Panc1 (cell line): Measurements from ENCODE around the gene CACNA1D.

Source experiments
- POLR2AphosphoS5 ChIP-seq: IDR thresholded peaks from 2 replicates; pipeline ENCODE4 v1.6.1; 2012; ENCODE audit warnings: mild to moderate bottlenecking, low read depth, low read length, moderate library complexity
- TF ChIP-seq, protein P1 (sequence below): fragments of 450-650 bp; IDR thresholded peaks from 2 replicates; pipeline ENCODE4 v1.5.1; 2017; ENCODE audit warnings: mild to moderate bottlenecking

DNA sequence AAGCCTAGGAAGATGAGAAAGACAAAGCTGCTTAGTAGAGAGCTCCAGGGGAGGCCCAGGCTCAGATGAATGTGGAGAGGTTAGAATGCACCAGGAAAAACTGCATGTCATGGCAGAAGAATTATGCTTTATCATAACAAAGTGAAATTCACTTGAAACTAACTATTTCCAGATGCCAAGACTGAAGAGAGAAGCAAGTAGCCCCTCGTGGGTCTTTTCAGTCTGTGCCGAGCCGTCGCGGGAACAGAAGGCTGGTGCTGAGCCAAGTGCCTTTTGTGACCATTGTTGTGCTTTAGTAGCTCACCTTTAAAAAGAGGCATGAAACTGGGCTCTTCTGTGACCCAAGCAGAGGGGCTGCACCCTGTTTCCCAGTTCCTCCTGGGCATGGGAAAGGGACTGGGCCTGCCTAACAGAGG, 278.6 kb downstream of the CACNA1D start:
- TF ChIP-seq, protein P1, sequence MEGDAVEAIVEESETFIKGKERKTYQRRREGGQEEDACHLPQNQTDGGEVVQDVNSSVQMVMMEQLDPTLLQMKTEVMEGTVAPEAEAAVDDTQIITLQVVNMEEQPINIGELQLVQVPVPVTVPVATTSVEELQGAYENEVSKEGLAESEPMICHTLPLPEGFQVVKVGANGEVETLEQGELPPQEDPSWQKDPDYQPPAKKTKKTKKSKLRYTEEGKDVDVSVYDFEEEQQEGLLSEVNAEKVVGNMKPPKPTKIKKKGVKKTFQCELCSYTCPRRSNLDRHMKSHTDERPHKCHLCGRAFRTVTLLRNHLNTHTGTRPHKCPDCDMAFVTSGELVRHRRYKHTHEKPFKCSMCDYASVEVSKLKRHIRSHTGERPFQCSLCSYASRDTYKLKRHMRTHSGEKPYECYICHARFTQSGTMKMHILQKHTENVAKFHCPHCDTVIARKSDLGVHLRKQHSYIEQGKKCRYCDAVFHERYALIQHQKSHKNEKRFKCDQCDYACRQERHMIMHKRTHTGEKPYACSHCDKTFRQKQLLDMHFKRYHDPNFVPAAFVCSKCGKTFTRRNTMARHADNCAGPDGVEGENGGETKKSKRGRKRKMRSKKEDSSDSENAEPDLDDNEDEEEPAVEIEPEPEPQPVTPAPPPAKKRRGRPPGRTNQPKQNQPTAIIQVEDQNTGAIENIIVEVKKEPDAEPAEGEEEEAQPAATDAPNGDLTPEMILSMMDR: no peak
- no peak for TF ChIP-seq POLR2AphosphoS5
